Caco-2 (cell line): ENCODE results near the gene TEX9. TPM values are rescaled to one million over a fixed set of nuclear protein-coding genes. Genes with fewer than 3 reads are reported as not detected.

Experiments used
- BruUV-seq: library from RNA; stranded (reverse); fragments of 400-500 nt; replicated peaks from 2 replicates; lab custom pipeline; 2021; lab: Mats Ljungman, UMichigan
- CTCF ChIA-PET: fragments of 300-600 bp; sonication (Branson Sonifier 250); formaldehyde crosslinking; loops from one replicate; lab custom pipeline; 2022; ENCODE audit warnings: antibody characterized with exemption; lab: Charles Lee
- POLR2A ChIA-PET: fragments of 300-600 bp; sonication (Branson Sonifier 250); formaldehyde crosslinking; loops from one replicate; lab custom pipeline; 2022; ENCODE audit warnings: antibody characterized with exemption; lab: Charles Lee
- DNase-seq, 2 experiments: peaks; one replicate each; pipeline versions ENCODE4 v3.0.0 to v3.0.0-alpha.2; 2020 to 2022
- H3K27me3 ChIP-seq: replicated peaks from 2 replicates; pipeline ENCODE4 v1.6.0; 2011; ENCODE audit warnings: low read length; ENCODE audit not compliant: control insufficient read depth, insufficient read depth
- H3K36me3 ChIP-seq: 2 replicates; pipeline ENCODE4 v1.5.1; 2011; ENCODE audit warnings: low read length; ENCODE audit not compliant: control insufficient read depth, insufficient read depth
- H3K4me1 ChIP-seq: fragments of 250-450 bp; sonication (Bioruptor Pico); 2 replicates; pipeline ENCODE4 v1.5.1; 2020; ENCODE audit warnings: mild to moderate bottlenecking
- H3K4me3 ChIP-seq: 2 replicates; pipeline ENCODE4 v1.5.1; 2011; ENCODE audit warnings: low read depth, mild to moderate bottlenecking, control low read depth, low read length
- H3K9me3 ChIP-seq: fragments of 250-450 bp; sonication (Bioruptor Pico); 2 replicates; pipeline ENCODE4 v1.5.1; 2020; ENCODE audit warnings: mild to moderate bottlenecking, moderate library complexity
- H3K27ac Mint-ChIP-seq: one replicate; pipeline ENCODE4 v1.8.0; 2022; ENCODE audit warnings: mixed read lengths; ENCODE audit not compliant: unreplicated experiment
- H3K27me3 Mint-ChIP-seq: one replicate; pipeline ENCODE4 v1.8.0; 2022; ENCODE audit warnings: mixed read lengths; ENCODE audit not compliant: insufficient read depth, unreplicated experiment
- H3K36me3 Mint-ChIP-seq: one replicate; pipeline ENCODE4 v1.8.0; 2022; ENCODE audit warnings: mild to moderate bottlenecking, mixed read lengths; ENCODE audit not compliant: insufficient read depth, unreplicated experiment
- H3K4me1 Mint-ChIP-seq: one replicate; pipeline ENCODE4 v1.8.0; 2022; ENCODE audit warnings: low read depth, mixed read lengths; ENCODE audit not compliant: unreplicated experiment
- H3K4me3 Mint-ChIP-seq: one replicate; pipeline ENCODE4 v1.8.0; 2022; ENCODE audit warnings: mild to moderate bottlenecking, moderate library complexity, mixed read lengths; ENCODE audit not compliant: unreplicated experiment
- H3K9me3 Mint-ChIP-seq: one replicate; pipeline ENCODE4 v1.8.0; 2022; ENCODE audit warnings: mixed read lengths; ENCODE audit not compliant: unreplicated experiment
- intact Hi-C: fragments of 100-400 bp; cut with micrococcal nuclease; formaldehyde crosslinking; loops from one replicate; pipeline ENCODE4 v1.10.0; 2022; ENCODE audit not compliant: unreplicated experiment
- total RNA-seq: library from RNA; stranded (reverse); gene quantifications from 2 replicates; pipeline ENCODE4 v1.2.3, GENCODE V29; 2022
- TF ChIP-seq, protein P1 (sequence below), 2 experiments: fragments of 200-600 bp in 1 of 2; IDR thresholded peaks; 1 replicate in 1 of 2; 2 replicates in 1 of 2; pipeline versions ENCODE4 v1.5.1 to v1.8.0; 2011 to 2022; ENCODE audit warnings: antibody characterized with exemption in 1 of 2, control low read depth in 1 of 2, inconsistent platforms in 1 of 2, low read depth in 1 of 2, low read length in 1 of 2, mild to moderate bottlenecking in 1 of 2, moderate library complexity in 1 of 2; ENCODE audit not compliant: insufficient read depth in 1 of 2, severe bottlenecking in 1 of 2, unreplicated experiment in 1 of 2

TEX9 gene
- total RNA-seq, 1 experiment from 2014 or later, result 1.9 TPM

DNA sequence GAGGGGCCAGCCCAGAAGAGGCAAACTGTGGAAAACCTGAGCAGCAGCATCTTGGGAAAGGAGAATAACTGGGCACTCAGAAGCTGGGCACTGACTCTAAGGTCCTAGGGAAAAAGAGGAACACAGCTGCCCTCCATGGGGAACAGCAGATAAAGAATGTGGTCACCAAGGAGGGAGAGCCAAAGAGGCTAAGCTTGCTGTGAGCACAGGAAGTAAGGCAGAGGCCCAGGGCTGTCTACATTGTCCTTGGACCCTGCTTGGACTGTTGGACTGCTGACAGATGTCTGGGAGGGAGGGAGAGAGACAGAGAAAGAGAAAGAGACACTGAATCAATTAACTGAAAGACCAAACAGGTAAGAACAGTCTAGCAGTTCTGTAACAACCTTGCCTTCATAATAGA is 104.3 kb downstream of the TEX9 start:
- Histone ChIP-seq H3K4me3 (no peak overlapping the region), H3K9me3 (no peaks in the 10 kb centered on the region), H3K36me3 (no peaks in the 10 kb centered on the region), H3K27me3 (no peaks in the 10 kb centered on the region), H3K4me1 (no peaks in the 10 kb centered on the region)
- POLR2A ChIA-PET, result no interaction called here
- Mint-ChIP-seq H3K27me3 (peaks cover 2% of the 10 kb centered on the region), H3K36me3 (peaks cover 6% of the 10 kb centered on the region), H3K27ac (no peak overlapping the region), H3K9me3 (no peaks in the 10 kb centered on the region), H3K4me1 (no peaks in the 10 kb centered on the region), H3K4me3 (no peak overlapping the region)
- BruUV-seq, result no TSS peak
- CTCF ChIA-PET, result no interaction called here
- TF ChIP-seq, protein P1, sequence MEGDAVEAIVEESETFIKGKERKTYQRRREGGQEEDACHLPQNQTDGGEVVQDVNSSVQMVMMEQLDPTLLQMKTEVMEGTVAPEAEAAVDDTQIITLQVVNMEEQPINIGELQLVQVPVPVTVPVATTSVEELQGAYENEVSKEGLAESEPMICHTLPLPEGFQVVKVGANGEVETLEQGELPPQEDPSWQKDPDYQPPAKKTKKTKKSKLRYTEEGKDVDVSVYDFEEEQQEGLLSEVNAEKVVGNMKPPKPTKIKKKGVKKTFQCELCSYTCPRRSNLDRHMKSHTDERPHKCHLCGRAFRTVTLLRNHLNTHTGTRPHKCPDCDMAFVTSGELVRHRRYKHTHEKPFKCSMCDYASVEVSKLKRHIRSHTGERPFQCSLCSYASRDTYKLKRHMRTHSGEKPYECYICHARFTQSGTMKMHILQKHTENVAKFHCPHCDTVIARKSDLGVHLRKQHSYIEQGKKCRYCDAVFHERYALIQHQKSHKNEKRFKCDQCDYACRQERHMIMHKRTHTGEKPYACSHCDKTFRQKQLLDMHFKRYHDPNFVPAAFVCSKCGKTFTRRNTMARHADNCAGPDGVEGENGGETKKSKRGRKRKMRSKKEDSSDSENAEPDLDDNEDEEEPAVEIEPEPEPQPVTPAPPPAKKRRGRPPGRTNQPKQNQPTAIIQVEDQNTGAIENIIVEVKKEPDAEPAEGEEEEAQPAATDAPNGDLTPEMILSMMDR (IDR thresholded peaks at IDR 0.05; ENCODE audit: insufficient read depth in 1 of 2, low read depth in 1 of 2, low read length in 1 of 2, severe bottlenecking in 1 of 2, unreplicated experiment in 1 of 2), result no peak
- DNase-seq, result no peak
- intact Hi-C loops, result no loop called here

DNA sequence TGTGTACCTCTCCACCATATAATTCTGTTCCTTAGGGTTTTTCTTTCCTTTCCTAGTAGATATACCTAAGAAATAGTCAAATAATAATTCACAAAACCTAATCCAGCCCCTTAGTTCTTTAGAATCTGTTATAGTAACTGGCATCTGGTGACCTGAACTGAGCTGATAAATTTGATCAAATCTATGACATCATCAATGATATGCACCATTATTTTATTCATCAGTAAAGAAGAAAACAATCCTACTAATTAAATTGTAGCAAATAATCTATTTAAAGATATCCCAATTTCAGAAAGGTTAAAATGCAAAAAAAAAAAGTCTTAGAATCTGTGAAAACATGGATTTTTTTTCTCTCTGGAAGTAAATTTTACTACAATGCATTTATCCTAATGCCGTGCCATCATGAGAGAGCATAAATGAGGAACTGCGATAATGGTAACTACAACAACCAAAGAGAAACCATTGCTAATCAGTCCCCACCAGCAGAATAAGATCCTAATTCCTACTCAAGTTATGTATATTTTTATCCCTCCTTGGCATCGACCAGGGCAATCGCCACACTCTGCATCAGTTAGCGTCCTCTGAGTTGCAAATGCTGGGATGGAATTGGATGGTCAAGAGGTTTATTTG is 106.3 kb downstream of the TEX9 start:
- CTCF ChIA-PET, result no interaction called here
- H3K36me3 ChIP-seq, result no peaks in the 10 kb centered on the region

GRCh38 chr15:56472278-56472677 is 107.1 kb downstream of the TEX9 start:
- intact Hi-C loops, result no loop called here
- TF ChIP-seq, protein P1 (IDR thresholded peaks at IDR 0.05; ENCODE audit: insufficient read depth in 1 of 2, low read depth in 1 of 2, low read length in 1 of 2, severe bottlenecking in 1 of 2, unreplicated experiment in 1 of 2), result no peak
- Mint-ChIP-seq H3K4me1 (no peaks in the 10 kb centered on the region), H3K36me3 (no peaks in the 10 kb centered on the region), H3K27ac (no peak overlapping the region), H3K4me3 (no peak overlapping the region), H3K27me3 (peaks cover 2% of the 10 kb centered on the region), H3K9me3 (no peaks in the 10 kb centered on the region)
- no TSS peak for BruUV-seq
- Histone ChIP-seq H3K9me3 (no peaks in the 10 kb centered on the region), H3K4me1 (no peaks in the 10 kb centered on the region), H3K36me3 (no peaks in the 10 kb centered on the region), H3K4me3 (no peak overlapping the region), H3K27me3 (no peaks in the 10 kb centered on the region)
- no peak for DNase-seq
- CTCF ChIA-PET, result no interaction called here
- POLR2A ChIA-PET, result no interaction called here

More for the DNA sequence above, 106.3 kb downstream of the TEX9 start:
- no peaks in the 10 kb centered on the region for H3K9me3 ChIP-seq
- no peak for DNase-seq
- H3K4me1 ChIP-seq, result no peaks in the 10 kb centered on the region
- intact Hi-C loops, result no loop called here
- TF ChIP-seq, protein P1 (IDR thresholded peaks at IDR 0.05; ENCODE audit: insufficient read depth in 1 of 2, low read depth in 1 of 2, low read length in 1 of 2, severe bottlenecking in 1 of 2, unreplicated experiment in 1 of 2), result no peak
- no peaks in the 10 kb centered on the region for H3K9me3 Mint-ChIP-seq
- H3K4me3 ChIP-seq, result no peak overlapping the region
- H3K36me3 Mint-ChIP-seq, result no peaks in the 10 kb centered on the region
- H3K27me3 ChIP-seq, result no peaks in the 10 kb centered on the region
- H3K27me3 Mint-ChIP-seq, result peaks cover 2% of the 10 kb centered on the region
- H3K4me3 Mint-ChIP-seq, result no peak overlapping the region
- POLR2A ChIA-PET, result interaction anchor here (0.6 kb wide), 1 partner anchor 244 kb away, joined by 3 read pairs; no protein-coding TSS in a partner anchor
- no peaks in the 10 kb centered on the region for H3K4me1 Mint-ChIP-seq
- BruUV-seq, result no TSS peak
- no peak overlapping the region for H3K27ac Mint-ChIP-seq
